Measurements from ENCODE around the gene ITIH1. TPM values are rescaled to one million over a fixed set of nuclear protein-coding genes. Genes with fewer than 3 reads are reported as not detected.

Gene ITIH1
- total and polyA plus RNA-seq, 2 donors (not counting 3 experiments of a cell fraction or from before 2014, with no cell fraction given): not detected

GRCh38 chr3:52809662-52810377, 32.4 kb downstream of the ITIH1 start:
- FAIRE-seq (no peak), DNase-seq (ENCODE audit: low read depth, low spot score) (no peak)
- Histone ChIP-seq H3K79me2 (ENCODE audit: control insufficient read depth, insufficient read depth, low read length) (no peaks in the 10 kb centered on the region), H2AFZ (ENCODE audit: low read depth, low read length) (no peak overlapping the region), H3K36me3 (ENCODE audit: control insufficient read depth in 2 of 2, extremely low read depth in 1 of 2, insufficient read depth in 2 of 2, low read length in 2 of 2) (no peaks in the 10 kb centered on the region), H3K4me2 (ENCODE audit: insufficient read depth, low read length) (no peak overlapping the region), H3K9me3 (replicated peaks; ENCODE audit: control insufficient read depth, insufficient read depth, low read length) (no peaks in the 10 kb centered on the region), H3K4me1 (ENCODE audit: control insufficient read depth, extremely low read depth, insufficient read depth, low read length) (no peaks in the 10 kb centered on the region), H3K9ac (replicated peaks; ENCODE audit: extremely low read depth, insufficient read depth, low read length) (no peak overlapping the region), H4K20me1 (replicated peaks; ENCODE audit: control insufficient read depth, extremely low read depth, insufficient read depth, low read length) (no peaks in the 10 kb centered on the region), H3K27ac (ENCODE audit: insufficient read depth, low read depth, low read length) (no peak overlapping the region), H3K4me3 (replicated peaks in 1 of 3; ENCODE audit: insufficient read depth in 1 of 3, low read depth in 1 of 3, low read length in 3 of 3) (no peak overlapping the region), H3K9me1 (replicated peaks; ENCODE audit: control insufficient read depth, extremely low read depth, insufficient read depth, low read length) (no peaks in the 10 kb centered on the region), H3K27me3 (ENCODE audit: control insufficient read depth in 2 of 2, insufficient read depth in 2 of 2, low read length in 2 of 2) (no peaks in the 10 kb centered on the region)
- TF ChIP-seq FOS (IDR thresholded peaks at IDR 0.05; ENCODE audit: borderline replicate concordance, insufficient read depth, low read length) (no peak), JUN (IDR thresholded peaks at IDR 0.05; ENCODE audit: borderline replicate concordance, insufficient read depth, insufficient read length, low read depth) (no peak), EZH2 (IDR thresholded peaks at IDR 0.05; ENCODE audit: borderline replicate concordance, low read depth, low read length, severe bottlenecking) (no peak), MAX (IDR thresholded peaks at IDR 0.05; ENCODE audit: insufficient read depth, insufficient read length) (no peak), GATA2 (IDR thresholded peaks at IDR 0.05; ENCODE audit: insufficient read depth, insufficient read length, low read depth, low read length) (no peak), MYC (IDR thresholded peaks at IDR 0.05; ENCODE audit: low read depth, low read length) (no peak), CTCF (IDR thresholded peaks at IDR 0.05; ENCODE audit: extremely low read depth in 1 of 2, insufficient read depth in 1 of 2, low read depth in 1 of 2, low read length in 2 of 2) (no peak), POLR2AphosphoS5 (IDR thresholded peaks at IDR 0.05; ENCODE audit: insufficient read depth, low read depth, low read length) (no peak), POLR2A (IDR thresholded peaks at IDR 0.05; ENCODE audit: low read depth, low read length) (no peak)
- no TSS peak for BruUV-seq (replicated peaks)
- dilution Hi-C loops (cut with MboI; ENCODE audit: extremely low pct_ligation_motif_present, low sequenced_read_pairs): no loop called here
- intact Hi-C loops (cut with micrococcal nuclease): no loop called here
- CTCF ChIA-PET: interaction anchor here (2.1 to 3.9 kb wide), 2 partner anchors 11 kb away, joined by 7 to 13 read pairs; no protein-coding TSS in a partner anchor
- POLR2A ChIA-PET: no interaction called here

Measured in endothelial cell of umbilical vein (primary cell).